Heart left ventricle (tissue), 13 donors: ENCODE results near the gene EPHA6.

Source experiments
- POLR2A ChIP-seq, 2 donors: fragments of 450-650 bp; IDR thresholded peaks; one replicate each; pipeline ENCODE4 v1.6.1; 2017; ENCODE audit warnings: antibody characterized with exemption in 2 of 2, mild to moderate bottlenecking in 2 of 2, moderate library complexity in 2 of 2
- TF ChIP-seq, protein P1 (sequence below), 12 donors: fragments of 200-600 bp; sonication (generic) in 4 of 12; IDR thresholded peaks; one replicate each; pipeline versions ENCODE4 v1.5.0 to v1.8.0; 2018 to 2022; ENCODE audit warnings: antibody characterized with exemption in 12 of 12, mild to moderate bottlenecking in 5 of 12
- donor health status: ischemic (EF 13 %, LVEDD 7.1; RV severe dilation, severe dysfunction).
- donor health status: DM: no; HTN: yes; CAD: no.
- donor health status: DM: no; HTN: no; CAD: no.
- donor health status: ischemic (EF 25% LVEDD 6.9; RV normal size, moderate dysfunction).
- donor health status: ischemic (EF 25% LVEDD 5.7; RV mildly dilated, moderate dysfunction).
- donor health status: ischemic (EF 35%, LVEDD 5.7; RV mildly dilated, moderate dysfunction).
- donor health status: nonischemic (EF 11% LVEDD 7.7; RV severe dilation, severe dysfunction).
- donor health status: DM: yes; HTN: yes; CAD: no.
- donor health status: PGD.
- donor health status: ischemic (EF 29% LVEDD 5.4; RV normal size, mild dysfunction).
- donor health status: nonischemic (EF 23%, LVEDD 6.1; RV moderate dilation, normal function).

DNA sequence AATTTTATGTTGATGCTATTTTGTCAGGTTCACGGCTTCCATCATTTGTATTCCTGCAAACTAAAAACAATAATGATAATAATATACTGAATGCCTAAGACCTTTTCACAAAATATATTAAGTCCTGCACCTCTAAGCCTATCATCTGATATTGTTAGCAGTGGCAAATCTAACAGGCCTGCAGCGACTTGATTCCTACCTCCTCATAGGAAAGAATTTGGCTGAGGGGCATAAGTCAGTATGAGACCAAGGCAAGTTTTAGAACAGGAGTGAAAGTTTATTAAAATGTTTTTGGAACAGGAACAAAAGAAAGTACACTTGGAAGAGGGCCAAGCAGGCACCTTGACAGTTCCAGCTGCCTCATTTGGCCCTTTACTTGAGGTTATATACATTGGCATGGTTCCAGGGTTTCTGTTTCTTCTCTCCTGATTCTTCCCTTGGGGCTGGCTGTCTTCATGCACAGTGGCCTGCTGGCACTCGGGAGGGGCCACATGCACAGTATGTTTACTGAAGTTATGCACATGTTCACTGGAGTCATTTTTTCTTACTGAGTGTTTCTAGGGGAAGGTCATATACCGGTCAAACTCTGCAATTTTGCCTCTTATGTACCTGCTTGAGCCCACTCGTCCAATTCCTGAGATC, 418.1 kb downstream of the EPHA6 start:
- TF ChIP-seq POLR2A (IDR thresholded peaks at IDR 0.05): no peak
- TF ChIP-seq, protein P1, sequence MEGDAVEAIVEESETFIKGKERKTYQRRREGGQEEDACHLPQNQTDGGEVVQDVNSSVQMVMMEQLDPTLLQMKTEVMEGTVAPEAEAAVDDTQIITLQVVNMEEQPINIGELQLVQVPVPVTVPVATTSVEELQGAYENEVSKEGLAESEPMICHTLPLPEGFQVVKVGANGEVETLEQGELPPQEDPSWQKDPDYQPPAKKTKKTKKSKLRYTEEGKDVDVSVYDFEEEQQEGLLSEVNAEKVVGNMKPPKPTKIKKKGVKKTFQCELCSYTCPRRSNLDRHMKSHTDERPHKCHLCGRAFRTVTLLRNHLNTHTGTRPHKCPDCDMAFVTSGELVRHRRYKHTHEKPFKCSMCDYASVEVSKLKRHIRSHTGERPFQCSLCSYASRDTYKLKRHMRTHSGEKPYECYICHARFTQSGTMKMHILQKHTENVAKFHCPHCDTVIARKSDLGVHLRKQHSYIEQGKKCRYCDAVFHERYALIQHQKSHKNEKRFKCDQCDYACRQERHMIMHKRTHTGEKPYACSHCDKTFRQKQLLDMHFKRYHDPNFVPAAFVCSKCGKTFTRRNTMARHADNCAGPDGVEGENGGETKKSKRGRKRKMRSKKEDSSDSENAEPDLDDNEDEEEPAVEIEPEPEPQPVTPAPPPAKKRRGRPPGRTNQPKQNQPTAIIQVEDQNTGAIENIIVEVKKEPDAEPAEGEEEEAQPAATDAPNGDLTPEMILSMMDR (IDR thresholded peaks at IDR 0.05): no peak
